Fibroblast of lung (primary cell): Measurements from ENCODE around the gene EMC7. TPM values are rescaled to one million over a fixed set of nuclear protein-coding genes. Genes with fewer than 3 reads are reported as not detected.

ENCODE experiments used
- DNase-seq, 2 donors: peaks; one replicate each; pipeline versions ENCODE4 v3.0.0 to v3.0.0-alpha.2; 2010; ENCODE audit warnings: low read depth in 2 of 2
- H2AFZ ChIP-seq: 2 replicates; pipeline ENCODE4 v1.5.1; 2012; ENCODE audit warnings: low read length, control low read depth, inconsistent platforms
- H3K27ac ChIP-seq: 2 replicates; pipeline ENCODE4 v1.5.1; 2011; ENCODE audit warnings: low read length, control low read depth; ENCODE audit not compliant: insufficient read depth
- H3K27me3 ChIP-seq: 2 replicates; pipeline ENCODE4 v1.5.1; 2011; ENCODE audit warnings: mild to moderate bottlenecking, low read length; ENCODE audit not compliant: control insufficient read depth, insufficient read depth
- H3K36me3 ChIP-seq: 2 replicates; pipeline ENCODE4 v1.5.1; 2011; ENCODE audit warnings: low read length; ENCODE audit not compliant: control insufficient read depth, insufficient read depth
- H3K4me1 ChIP-seq: 2 replicates; pipeline ENCODE4 v1.5.1; 2011; ENCODE audit warnings: low read length; ENCODE audit not compliant: control insufficient read depth, insufficient read depth; ENCODE audit errors: extremely low read depth
- H3K4me2 ChIP-seq: 2 replicates; pipeline ENCODE4 v1.5.1; 2011; ENCODE audit warnings: low read length, control low read depth; ENCODE audit not compliant: insufficient read depth; ENCODE audit errors: extremely low read depth
- H3K4me3 ChIP-seq, 4 experiments: fragments of 200-600 bp in 1 of 4; sonication (generic) in 1 of 4; replicated peaks in 1 of 4; 2 replicates each; pipeline ENCODE4 v1.5.1; 2011 to 2016; ENCODE audit warnings: low read length in 4 of 4, low read depth in 3 of 4, mild to moderate bottlenecking in 3 of 4, control low read depth in 2 of 4, inconsistent platforms in 1 of 4, mixed read lengths in 1 of 4; ENCODE audit not compliant: insufficient read depth in 1 of 4; ENCODE audit errors: control extremely low read depth in 1 of 4
- H3K79me2 ChIP-seq: 2 replicates; pipeline ENCODE4 v1.5.1; 2012; ENCODE audit warnings: mild to moderate bottlenecking, low read length, inconsistent platforms; ENCODE audit not compliant: control insufficient read depth, insufficient read depth
- H3K9ac ChIP-seq: 2 replicates; pipeline ENCODE4 v1.5.1; 2011; ENCODE audit warnings: mild to moderate bottlenecking, low read length, control low read depth; ENCODE audit not compliant: insufficient read depth
- H3K9me3 ChIP-seq: 2 replicates; pipeline ENCODE4 v1.5.1; 2012; ENCODE audit warnings: low read depth, low read length; ENCODE audit not compliant: control insufficient read depth, insufficient read depth
- H4K20me1 ChIP-seq: 2 replicates; pipeline ENCODE4 v1.5.1; 2011; ENCODE audit warnings: low read length; ENCODE audit not compliant: control insufficient read depth, insufficient read depth; ENCODE audit errors: extremely low read depth
- EZH2 ChIP-seq: IDR thresholded peaks from 2 replicates; pipeline ENCODE4 v1.5.1; 2012; ENCODE audit warnings: low read length, control low read depth, mild to moderate bottlenecking; ENCODE audit errors: missing control alignments
- polyA plus RNA-seq, 2 donors: library from polyadenylated mRNA; depleted of rRNA in 1 of 2; stranded (reverse) in 1 of 2; unstranded in 1 of 2; fragments of >200 nt; gene quantifications; 2 replicates each; pipeline ENCODE4 v1.2.1, GENCODE V29; 2011 to 2012; ENCODE audit warnings: missing spikeins in 1 of 2
- total RNA-seq: library from RNA; depleted of rRNA; stranded (reverse); fragments of >200 nt; gene quantifications from 2 replicates; pipeline ENCODE4 v1.2.1, GENCODE V29; 2014
- TF ChIP-seq, protein P1 (sequence below), 2 donors: IDR thresholded peaks in 1 of 2; conservative IDR thresholded peaks in 1 of 2; 1 replicate in 1 of 2; 2 replicates in 1 of 2; pipeline ENCODE4 v1.5.1; 2011 to 2012; ENCODE audit warnings: low read length in 2 of 2, control low read depth in 1 of 2, inconsistent platforms in 1 of 2, low read depth in 1 of 2, mild to moderate bottlenecking in 1 of 2

The EMC7 gene
- total and polyA plus RNA-seq, 2 donors (not counting 1 experiment from before 2014, with no cell fraction given): 47.7 to 108 TPM

GRCh38 chr15:34070003-34070402 is 31.7 kb downstream of the EMC7 start:
- no peak overlapping the region for H3K4me3 ChIP-seq
- no peak for DNase-seq
- no peak overlapping the region for H2AFZ ChIP-seq
- TF ChIP-seq, protein P1, sequence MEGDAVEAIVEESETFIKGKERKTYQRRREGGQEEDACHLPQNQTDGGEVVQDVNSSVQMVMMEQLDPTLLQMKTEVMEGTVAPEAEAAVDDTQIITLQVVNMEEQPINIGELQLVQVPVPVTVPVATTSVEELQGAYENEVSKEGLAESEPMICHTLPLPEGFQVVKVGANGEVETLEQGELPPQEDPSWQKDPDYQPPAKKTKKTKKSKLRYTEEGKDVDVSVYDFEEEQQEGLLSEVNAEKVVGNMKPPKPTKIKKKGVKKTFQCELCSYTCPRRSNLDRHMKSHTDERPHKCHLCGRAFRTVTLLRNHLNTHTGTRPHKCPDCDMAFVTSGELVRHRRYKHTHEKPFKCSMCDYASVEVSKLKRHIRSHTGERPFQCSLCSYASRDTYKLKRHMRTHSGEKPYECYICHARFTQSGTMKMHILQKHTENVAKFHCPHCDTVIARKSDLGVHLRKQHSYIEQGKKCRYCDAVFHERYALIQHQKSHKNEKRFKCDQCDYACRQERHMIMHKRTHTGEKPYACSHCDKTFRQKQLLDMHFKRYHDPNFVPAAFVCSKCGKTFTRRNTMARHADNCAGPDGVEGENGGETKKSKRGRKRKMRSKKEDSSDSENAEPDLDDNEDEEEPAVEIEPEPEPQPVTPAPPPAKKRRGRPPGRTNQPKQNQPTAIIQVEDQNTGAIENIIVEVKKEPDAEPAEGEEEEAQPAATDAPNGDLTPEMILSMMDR (conservative IDR thresholded peaks at IDR 0.05 in 1 of 2, IDR thresholded peaks at IDR 0.05 in 1 of 2; ENCODE audit: low read depth in 1 of 2, low read length in 2 of 2): no peak
- no peak for TF ChIP-seq EZH2
- H3K79me2 ChIP-seq: no peaks in the 10 kb centered on the region
- H3K4me1 ChIP-seq: no peaks in the 10 kb centered on the region
- no peak overlapping the region for H3K9ac ChIP-seq
- H3K36me3 ChIP-seq: no peaks in the 10 kb centered on the region
- no peak overlapping the region for H3K4me2 ChIP-seq
- H3K27me3 ChIP-seq: no peaks in the 10 kb centered on the region
- no peaks in the 10 kb centered on the region for H3K9me3 ChIP-seq
- no peaks in the 10 kb centered on the region for H4K20me1 ChIP-seq
- no peak overlapping the region for H3K27ac ChIP-seq

- Histone ChIP-seq H3K36me3 (no peaks in the 10 kb centered on the region), H3K4me1 (no peaks in the 10 kb centered on the region), H3K27ac (no peak overlapping the region), H3K9ac (no peak overlapping the region), H3K27me3 (no peaks in the 10 kb centered on the region), H3K9me3 (no peaks in the 10 kb centered on the region), H4K20me1 (no peaks in the 10 kb centered on the region), H2AFZ (no peak overlapping the region), H3K4me3 (no peak overlapping the region), H3K4me2 (no peak overlapping the region), H3K79me2 (no peaks in the 10 kb centered on the region)
- DNase-seq: no peak
- no peak for TF ChIP-seq EZH2
- TF ChIP-seq, protein P1 (conservative IDR thresholded peaks at IDR 0.05 in 1 of 2, IDR thresholded peaks at IDR 0.05 in 1 of 2; ENCODE audit: low read depth in 1 of 2, low read length in 2 of 2): no peak
Observed at GRCh38 chr15:34065941-34066340, 35.7 kb downstream of the EMC7 start.

DNA sequence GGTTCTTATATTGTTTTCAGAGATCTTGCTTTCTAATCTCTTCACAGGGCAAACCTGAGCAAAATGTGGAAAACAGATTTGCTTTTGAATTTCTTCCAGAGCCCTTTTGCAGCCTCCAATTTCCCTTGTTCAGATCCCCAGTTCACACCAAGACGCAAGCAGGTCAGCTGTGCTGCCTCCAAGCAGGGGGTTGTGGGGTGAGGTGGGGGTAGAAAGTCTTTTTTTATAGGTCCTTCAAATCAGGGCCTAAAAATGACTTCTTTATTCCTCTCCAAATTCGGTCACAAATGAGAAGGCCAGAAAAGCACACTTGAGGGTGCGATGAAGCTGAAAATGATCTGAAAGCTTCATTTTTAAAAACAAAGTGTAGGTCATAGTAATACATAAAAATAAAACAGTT is 36.4 kb downstream of the EMC7 start:
- no peaks in the 10 kb centered on the region for H3K9me3 ChIP-seq
- TF ChIP-seq, protein P1 (conservative IDR thresholded peaks at IDR 0.05 in 1 of 2, IDR thresholded peaks at IDR 0.05 in 1 of 2; ENCODE audit: low read depth in 1 of 2, low read length in 2 of 2): no peak
- no peak for TF ChIP-seq EZH2
- no peaks in the 10 kb centered on the region for H3K27me3 ChIP-seq
- H3K9ac ChIP-seq: no peak overlapping the region
- no peak for DNase-seq
- H3K4me1 ChIP-seq: no peaks in the 10 kb centered on the region
- H3K79me2 ChIP-seq: no peaks in the 10 kb centered on the region
- H3K36me3 ChIP-seq: no peaks in the 10 kb centered on the region
- no peak overlapping the region for H3K4me3 ChIP-seq
- H4K20me1 ChIP-seq: no peaks in the 10 kb centered on the region
- no peak overlapping the region for H3K4me2 ChIP-seq
- no peak overlapping the region for H3K27ac ChIP-seq
- H2AFZ ChIP-seq: no peak overlapping the region
